Islet of Langerhans (tissue), 1 donor: ENCODE measurements around the gene RIPK4.
"Not testable (repeated sequence)": the region's sequence is repeated elsewhere in the genome, so short reads cannot be mapped to it uniquely, and the experiment has no call there.

Experiments used
- FAIRE-seq: peaks from one replicate; lab custom pipeline; 2011; peaks lifted over from hg19 to GRCh38; lab: Jason Lieb, UNC

RIPK4 gene

GRCh38 chr21:41737651-41738324, 29.1 kb downstream of the RIPK4 start:
- no peak for FAIRE-seq

GRCh38 chr21:41736423-41736822, 30.4 kb downstream of the RIPK4 start:
- no peak for FAIRE-seq

DNA sequence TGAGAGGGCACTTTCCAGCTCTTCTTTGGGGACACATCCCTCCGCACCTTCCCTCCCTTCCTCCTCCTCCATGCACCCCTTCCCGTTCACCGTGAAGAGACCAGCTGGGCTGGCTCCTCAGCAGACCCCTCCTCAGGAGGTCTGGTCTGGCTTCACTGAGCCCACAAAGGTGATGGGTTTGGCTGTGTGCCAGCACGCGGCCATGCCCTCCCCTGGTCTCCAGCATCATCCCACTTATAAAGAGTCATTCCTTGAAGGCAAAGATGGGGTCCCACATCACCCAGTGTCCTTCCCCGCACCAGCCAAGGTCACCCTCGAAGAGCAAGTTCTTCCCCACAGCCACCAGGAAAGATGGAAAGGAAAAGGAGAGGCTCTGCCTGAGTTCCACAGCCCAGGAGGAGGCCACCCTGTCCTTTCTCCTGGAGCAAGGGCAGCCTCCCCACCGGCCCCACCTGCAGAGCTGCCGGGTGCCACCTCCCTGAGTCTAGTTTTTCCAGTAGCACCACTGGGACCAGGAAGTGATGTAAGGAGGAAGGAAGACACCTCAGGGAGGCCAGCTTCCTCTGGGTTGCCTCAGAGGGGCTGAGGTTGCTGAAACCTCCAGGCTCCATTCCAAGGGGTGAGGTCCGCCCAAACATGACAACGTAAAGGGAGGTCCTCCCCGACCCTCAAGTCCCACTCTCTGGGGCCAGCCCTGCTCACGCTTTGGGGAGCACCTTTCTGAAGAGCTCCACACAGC, 32.7 kb downstream of the RIPK4 start:
- FAIRE-seq: no peak

GRCh38 chr21:41731081-41731480, 35.8 kb downstream of the RIPK4 start:
- FAIRE-seq: no peak

DNA sequence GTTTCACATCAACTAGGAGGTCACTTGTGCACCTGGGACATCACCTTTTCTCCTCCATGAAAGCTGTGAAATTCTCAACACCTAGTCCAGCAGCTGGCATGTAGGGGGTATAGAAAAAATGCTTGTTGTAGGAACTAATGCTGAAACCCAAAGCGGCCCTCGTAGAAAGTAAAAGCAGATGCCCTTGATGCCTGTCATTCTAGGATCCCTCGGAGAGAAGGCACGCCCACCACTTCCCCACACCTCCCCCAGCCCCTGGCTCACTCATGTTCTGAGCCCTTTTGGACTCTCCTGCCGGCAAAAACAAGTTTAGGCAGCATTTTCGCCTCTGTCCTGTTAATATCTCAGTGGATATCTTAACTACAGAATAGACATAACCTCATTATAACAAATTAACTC, 36.5 kb downstream of the RIPK4 start:
- FAIRE-seq: no peak

DNA sequence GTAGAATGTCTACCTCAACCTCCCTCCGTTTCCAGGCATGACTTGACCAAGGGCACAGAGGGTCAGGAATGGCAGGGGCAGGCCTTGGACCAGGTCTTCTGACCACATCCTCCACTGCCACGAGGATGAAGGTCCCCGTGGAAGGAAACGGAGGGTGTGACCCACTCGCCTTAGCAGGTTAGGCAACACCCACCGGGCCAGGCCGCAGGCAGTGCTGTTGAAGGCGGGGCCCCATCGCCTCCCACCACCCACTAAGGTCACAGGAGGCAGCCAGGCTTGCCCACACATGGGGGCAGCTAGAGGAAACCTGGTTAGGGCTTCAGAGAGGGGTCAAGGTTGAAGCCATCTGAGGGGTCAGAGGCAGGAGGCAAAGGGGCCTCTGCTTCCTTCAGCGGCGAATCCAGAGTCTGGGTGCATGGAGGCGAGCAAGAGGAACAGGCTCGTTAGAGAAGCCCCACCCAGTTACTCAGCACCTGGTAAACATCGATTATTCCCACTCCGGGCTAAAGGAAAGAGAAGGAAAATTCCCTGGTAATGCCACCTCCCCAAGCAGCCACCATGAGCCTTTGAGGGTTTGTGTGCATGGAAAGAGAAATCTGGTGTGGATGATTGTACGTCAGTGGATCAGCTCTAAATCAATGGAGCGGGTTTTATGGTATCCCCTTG, 37.0 kb downstream of the RIPK4 start:
- no peak for FAIRE-seq

DNA sequence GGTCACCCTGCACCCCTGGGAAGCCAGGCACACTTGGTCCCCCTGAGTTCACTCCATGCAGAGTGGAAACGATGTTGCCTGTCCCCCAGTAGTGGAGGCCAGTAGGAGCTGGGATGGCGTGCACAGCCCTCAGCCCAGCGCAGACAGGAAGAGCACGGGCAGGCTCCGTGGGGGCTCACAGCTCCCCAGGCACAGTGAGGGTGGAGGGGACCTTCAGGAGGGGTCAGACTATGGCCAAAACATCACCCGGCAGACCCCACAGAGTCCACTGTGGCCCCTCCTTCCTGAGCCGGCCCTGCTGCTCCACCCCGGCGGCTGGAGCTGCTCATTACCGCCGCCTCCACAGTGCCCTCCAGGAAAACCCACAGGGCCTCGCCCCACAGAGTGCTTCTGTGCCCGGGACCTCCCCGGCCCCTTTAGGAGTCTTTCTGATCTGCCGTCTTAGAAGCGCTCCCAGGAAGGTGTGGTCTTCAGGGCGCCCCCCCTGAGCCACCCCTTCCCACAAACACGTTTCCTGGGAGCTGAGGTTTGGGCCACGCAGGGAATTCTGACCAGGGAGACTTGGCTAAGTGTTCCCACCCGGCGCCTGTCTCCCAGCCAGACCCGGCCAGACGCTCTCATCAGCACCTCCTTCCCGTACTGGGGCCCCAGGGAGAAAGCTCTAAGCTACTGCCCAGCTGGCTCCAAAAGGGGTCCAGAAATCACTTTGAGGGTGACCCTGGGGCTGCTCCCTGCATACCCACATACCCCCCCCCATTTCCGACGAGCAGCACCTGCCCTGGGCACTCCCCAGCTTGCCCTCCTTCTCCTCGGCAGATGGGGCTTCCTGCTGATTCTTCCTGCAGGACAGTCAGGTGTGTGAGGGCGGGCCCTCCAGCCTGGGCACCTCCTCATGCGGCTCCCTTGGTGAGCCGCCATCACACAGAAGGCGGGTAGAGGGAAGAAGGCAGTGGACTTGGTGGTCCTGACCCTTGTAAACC, 38.8 kb downstream of the RIPK4 start:
- FAIRE-seq: no peak

DNA sequence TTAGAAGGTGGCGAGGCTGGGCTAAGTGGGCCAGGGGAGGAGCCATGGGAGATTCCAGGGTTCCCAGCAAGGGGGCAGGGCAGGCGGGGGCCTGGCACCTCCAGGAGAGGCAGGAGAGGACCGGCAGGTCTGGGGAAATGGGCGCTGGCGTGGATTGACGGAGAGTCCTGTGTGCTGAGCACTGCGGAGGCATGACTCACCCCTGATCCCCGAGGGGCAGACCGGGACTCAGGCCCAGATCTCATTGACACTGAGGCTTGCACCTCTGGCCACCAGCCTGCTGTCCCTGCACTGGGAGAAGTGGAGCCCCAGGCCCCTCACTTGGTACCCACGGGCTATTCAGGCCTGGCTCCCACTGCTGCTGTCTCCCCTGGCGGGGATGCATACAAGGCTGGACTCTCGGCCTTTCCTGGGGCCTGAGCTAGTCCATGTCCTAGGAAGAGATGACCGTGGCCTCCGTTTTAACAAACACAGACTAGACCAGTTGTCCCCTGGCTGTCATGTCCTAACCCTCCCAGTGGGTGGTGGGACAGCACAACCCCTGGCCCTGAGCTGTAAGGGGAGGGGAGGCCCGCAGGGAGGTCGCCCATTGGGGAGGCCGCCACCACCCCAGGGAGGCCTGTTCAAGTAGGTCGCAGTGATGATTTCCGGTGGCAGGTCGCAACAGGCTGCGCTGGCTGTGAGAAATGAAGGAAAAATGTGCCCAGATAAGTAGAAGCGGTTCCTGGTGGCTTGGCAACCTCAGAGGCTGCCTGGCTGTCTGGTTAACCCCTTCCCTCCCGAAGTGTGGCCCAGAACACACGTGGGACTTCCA, 39.7 kb downstream of the RIPK4 start:
- FAIRE-seq: no peak

DNA sequence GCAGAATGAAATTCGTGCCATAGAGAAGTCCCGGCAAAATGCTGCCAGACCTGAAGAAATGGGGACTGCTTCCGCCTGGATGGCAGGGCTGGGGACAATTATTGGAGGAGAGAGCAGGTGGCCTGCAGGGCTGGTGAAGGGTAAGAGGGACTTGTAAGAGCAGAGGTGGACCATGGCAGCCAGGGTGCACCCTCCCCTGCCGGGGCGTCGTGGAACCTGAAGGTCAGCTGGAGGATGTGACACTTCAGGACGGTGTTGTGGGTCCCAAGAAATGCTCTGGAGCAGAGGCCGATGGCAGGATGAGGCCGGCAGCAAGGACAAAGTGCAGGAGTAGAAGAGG, 40.3 kb downstream of the RIPK4 start:
- no peak for FAIRE-seq

DNA sequence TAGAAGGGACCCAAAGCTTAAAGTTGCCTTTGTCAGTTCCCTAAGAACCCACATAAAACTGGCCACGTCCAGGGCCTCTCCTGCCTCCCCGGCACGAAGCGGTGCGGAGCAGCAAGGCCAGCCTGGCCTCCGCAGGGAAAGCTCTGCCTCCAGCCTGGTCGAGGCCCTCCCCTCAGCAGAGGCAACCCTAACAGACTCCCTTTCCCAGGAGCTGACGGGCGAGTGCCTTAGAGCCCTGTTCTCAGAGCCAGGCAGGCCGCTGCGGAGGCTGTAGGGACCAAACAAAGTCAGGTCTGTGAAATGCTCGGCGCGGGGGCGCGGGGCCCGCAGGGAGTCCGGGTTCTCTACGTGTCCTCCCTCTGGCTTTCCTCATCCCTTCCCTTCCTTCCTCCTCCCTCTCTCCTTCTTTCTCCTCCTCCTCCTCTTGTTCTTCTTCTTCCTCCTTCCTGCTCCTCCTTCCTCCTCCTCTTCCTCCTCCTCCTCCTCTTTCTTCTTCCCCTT, 40.7 kb downstream of the RIPK4 start:
- no peak for FAIRE-seq

- FAIRE-seq: no peak
Measured at GRCh38 chr21:41725421-41726031, 41.3 kb downstream of the RIPK4 start.

- FAIRE-seq: not testable (repeated sequence)
Measured at GRCh38 chr21:41723835-41724234, 43.0 kb downstream of the RIPK4 start.

GRCh38 chr21:41722052-41723018, 44.5 kb downstream of the RIPK4 start:
- FAIRE-seq: no peak

GRCh38 chr21:41720250-41720649, 46.6 kb downstream of the RIPK4 start:
- no peak for FAIRE-seq

DNA sequence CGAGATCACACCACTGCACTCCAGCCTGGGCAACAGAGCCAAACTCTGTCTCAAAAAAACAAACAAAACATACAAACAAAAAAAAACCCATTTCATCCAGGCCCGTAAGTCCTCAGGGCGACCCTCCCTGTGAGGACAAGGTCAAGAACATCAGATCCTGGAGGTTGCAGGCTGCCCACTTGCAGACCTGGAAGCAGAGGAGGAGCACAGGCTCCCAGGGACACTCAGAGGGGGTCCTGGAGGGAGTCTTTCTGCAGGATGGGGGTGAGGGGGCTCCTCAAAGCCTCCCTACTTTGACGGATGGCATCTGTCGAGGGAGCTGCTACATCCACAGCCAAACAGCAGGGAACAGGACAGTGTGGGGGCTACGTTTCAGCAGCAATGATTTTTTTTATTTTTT, 47.2 kb downstream of the RIPK4 start:
- FAIRE-seq: no peak

GRCh38 chr21:41717573-41718330, 49.1 kb downstream of the RIPK4 start:
- no peak for FAIRE-seq

DNA sequence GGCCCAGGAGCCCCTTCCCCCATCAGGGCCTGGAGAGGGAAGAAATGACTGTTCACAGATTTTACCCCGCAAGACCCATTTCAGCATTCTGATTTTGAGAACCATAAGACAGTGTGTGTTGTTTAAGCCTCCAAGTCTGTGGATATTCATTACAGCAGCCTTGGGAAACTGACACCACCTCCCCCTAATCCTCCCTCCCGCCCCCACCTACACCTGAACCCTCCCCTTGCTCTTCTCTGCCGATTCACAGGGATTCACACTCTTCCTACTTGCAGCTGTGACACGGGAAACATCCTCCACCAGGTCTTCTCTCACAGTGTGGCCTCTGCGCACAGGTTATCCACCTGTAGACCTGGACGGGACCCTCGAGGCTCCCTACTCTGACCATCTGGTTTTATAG, 50.1 kb downstream of the RIPK4 start:
- no peak for FAIRE-seq

- no peak for FAIRE-seq
Measured at GRCh38 chr21:41715649-41716281, 51.1 kb downstream of the RIPK4 start.
